ENCODE measurements around the gene CHPF.

Gene CHPF

GRCh38 chr2:219500135-219500534, 43.5 kb downstream of the CHPF start:
- POLR2A ChIA-PET (ENCODE audit: low non-redundant PET): no interaction called here
- TF ChIP-seq CTCF (conservative IDR thresholded peaks at IDR 0.05; ENCODE audit: low read depth): no peak
- CTCF ChIA-PET: interaction anchor here (0.5 to 2.8 kb wide), 2 partner anchors 9 to 16 kb away, joined by 3 to 14 read pairs; no protein-coding TSS in a partner anchor
- DNase-seq (ENCODE audit: low spot score): no peak
- H3K27ac ChIP-seq: no peak overlapping the region

GRCh38 chr2:219499555-219499954, 44.1 kb downstream of the CHPF start:
- DNase-seq (ENCODE audit: low spot score): no peak
- ChIA-PET CTCF (interaction anchor here (2.8 kb wide), 1 partner anchor 10 kb away, joined by 14 read pairs; no protein-coding TSS in a partner anchor), POLR2A (ENCODE audit: low non-redundant PET) (no interaction called here)
- TF ChIP-seq CTCF (conservative IDR thresholded peaks at IDR 0.05; ENCODE audit: low read depth): no peak
- no peak overlapping the region for H3K27ac ChIP-seq

- TF ChIP-seq CTCF (conservative IDR thresholded peaks at IDR 0.05; ENCODE audit: low read depth): no peak
- no peak for DNase-seq (ENCODE audit: low spot score)
- ChIA-PET CTCF (interaction anchor here (0.5 to 2.8 kb wide), 2 partner anchors 10 to 52 kb away, joined by 3 to 14 read pairs; no protein-coding TSS in a partner anchor), POLR2A (ENCODE audit: low non-redundant PET) (interaction anchor here (0.7 to 1.3 kb wide), 3 partner anchors 9 to 31 kb away, joined by 3 to 7 read pairs (median 4); no protein-coding TSS in a partner anchor)
- H3K27ac ChIP-seq: peak overlapping the region; percentile 95
These were observed 44.6 kb downstream of the CHPF start for GRCh38 chr2:219499058-219499307.

- no peak for TF ChIP-seq CTCF (conservative IDR thresholded peaks at IDR 0.05; ENCODE audit: low read depth)
- peak; percentile 100 for DNase-seq (ENCODE audit: low spot score)
- peak within 1 kb of the TSS; percentile 95 for H3K27ac ChIP-seq
- POLR2A ChIA-PET (ENCODE audit: low non-redundant PET): interaction anchor here (0.7 to 1.3 kb wide), 3 partner anchors 9 to 31 kb away, joined by 3 to 7 read pairs (median 4); no protein-coding TSS in a partner anchor
- CTCF ChIA-PET: interaction anchor here (0.5 to 2.8 kb wide), 3 partner anchors 11 to 89 kb away, joined by 3 to 14 read pairs (median 3); no protein-coding TSS in a partner anchor
These were observed 45.1 kb downstream of the CHPF start, which contains the start of gene GMPPA for GRCh38 chr2:219498280-219499057. Gene GMPPA, plus strand, starts transcription at chr2:219498891. Its CDS starts 1,085 bp downstream, at chr2:219499976.

- DNase-seq (ENCODE audit: low spot score): peak; percentile 77
- TF ChIP-seq CTCF (conservative IDR thresholded peaks at IDR 0.05; ENCODE audit: low read depth): no peak
- CTCF ChIA-PET: interaction anchor here (0.7 to 1.2 kb wide), 2 partner anchors 22 to 88 kb away, joined by 3 to 4 read pairs; no protein-coding TSS in a partner anchor
- H3K27ac ChIP-seq: peak overlapping the region; percentile 95
- POLR2A ChIA-PET (ENCODE audit: low non-redundant PET): interaction anchor here (1.3 kb wide), 1 partner anchor 32 kb away, joined by 7 read pairs; no protein-coding TSS in a partner anchor
These were observed 45.9 kb downstream of the CHPF start for GRCh38 chr2:219497495-219498279.

- ChIA-PET POLR2A (ENCODE audit: low non-redundant PET) (no interaction called here), CTCF (interaction anchor here (1.0 to 1.2 kb wide), 2 partner anchors 21 to 33 kb away, joined by 3 to 4 read pairs; no protein-coding TSS in a partner anchor)
- no peak for TF ChIP-seq CTCF (conservative IDR thresholded peaks at IDR 0.05; ENCODE audit: low read depth)
These were observed 46.6 kb downstream of the CHPF start for GRCh38 chr2:219496825-219497494.

More at GRCh38 chr2:219496825-219497494, 46.6 kb downstream of the CHPF start:
- H3K27ac ChIP-seq: peak overlapping the region; percentile 95; the same call in 1 of the 2 replicates
- no peak for DNase-seq (ENCODE audit: low spot score)

Measured in RWPE1 (cell line).